Mononuclear cell (primary cell): Measurements from ENCODE around the gene PCDHGB7. TPM values are rescaled to one million over a fixed set of nuclear protein-coding genes. Genes with fewer than 3 reads are reported as not detected.
"Not testable (repeated sequence)": the region's sequence is repeated elsewhere in the genome, so short reads cannot be mapped to it uniquely, and the experiment has no call there.

ENCODE experiments used
- H3K27me3 ChIP-seq: 2 replicates; pipeline ENCODE4 v1.6.0; 2011; ENCODE audit warnings: low read length, control low read depth; ENCODE audit not compliant: insufficient read depth
- H3K4me1 ChIP-seq: 2 replicates; pipeline ENCODE4 v1.5.1; 2011; ENCODE audit warnings: mild to moderate bottlenecking, low read length, control low read depth; ENCODE audit not compliant: insufficient read depth
- H3K4me3 ChIP-seq: 2 replicates; pipeline ENCODE4 v1.5.1; 2011; ENCODE audit warnings: mild to moderate bottlenecking, low read length, moderate library complexity
- H3K9me3 ChIP-seq: 2 replicates; pipeline ENCODE4 v1.5.1; 2011; ENCODE audit warnings: low read depth, mild to moderate bottlenecking, control low read depth, low read length
- total RNA-seq: library from RNA; depleted of rRNA; stranded (reverse); fragments of >200 nt; gene quantifications from one replicate; pipeline ENCODE4 v1.2.3, GENCODE V29; 2012

The PCDHGB7 gene
- total RNA-seq, 1 donor = 0.31 TPM

DNA sequence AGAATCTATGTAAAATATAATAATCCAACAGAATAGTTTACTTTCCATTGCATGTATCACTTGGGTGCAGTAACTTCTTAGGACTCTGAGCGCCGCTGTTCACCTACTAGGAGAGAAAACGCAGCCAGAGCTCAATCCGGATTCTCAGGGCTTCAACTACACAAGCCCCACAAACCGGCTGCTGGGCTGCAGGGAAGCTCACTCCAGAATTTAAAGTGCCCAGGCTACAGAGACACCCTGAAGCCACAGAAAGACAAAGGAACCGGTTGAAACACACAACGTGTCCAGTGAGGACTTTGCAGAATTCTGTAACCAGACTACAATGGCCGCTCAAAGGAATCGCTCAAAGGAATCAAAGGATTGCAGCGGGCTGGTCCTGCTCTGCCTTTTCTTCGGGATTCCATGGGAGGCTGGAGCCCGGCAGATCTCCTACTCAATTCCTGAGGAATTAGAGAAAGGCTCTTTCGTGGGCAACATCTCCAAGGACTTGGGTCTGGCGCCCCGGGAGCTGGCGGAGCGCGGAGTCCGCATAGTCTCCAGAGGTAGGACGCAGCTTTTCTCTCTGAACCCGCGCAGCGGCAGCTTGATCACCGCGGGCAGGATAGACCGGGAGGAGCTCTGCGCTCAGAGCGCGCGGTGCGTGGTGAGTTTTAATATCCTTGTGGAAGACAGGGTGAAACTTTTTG lies 4.5 kb upstream of the PCDHGB7 start, which contains the start of gene PCDHGA10:
Gene PCDHGA10, plus strand, starts transcription at position 134 of the 686 bp plus-strand sequence. Its CDS starts 189 bp downstream, at position 323.
- peak within 1 kb of the TSS; percentile 32 for H3K4me3 ChIP-seq
- peaks cover 95% of the 10 kb centered on the region for H3K27me3 ChIP-seq
- H3K9me3 ChIP-seq = peaks cover 5% of the 10 kb centered on the region
- peaks cover 16% of the 10 kb centered on the region for H3K4me1 ChIP-seq

DNA sequence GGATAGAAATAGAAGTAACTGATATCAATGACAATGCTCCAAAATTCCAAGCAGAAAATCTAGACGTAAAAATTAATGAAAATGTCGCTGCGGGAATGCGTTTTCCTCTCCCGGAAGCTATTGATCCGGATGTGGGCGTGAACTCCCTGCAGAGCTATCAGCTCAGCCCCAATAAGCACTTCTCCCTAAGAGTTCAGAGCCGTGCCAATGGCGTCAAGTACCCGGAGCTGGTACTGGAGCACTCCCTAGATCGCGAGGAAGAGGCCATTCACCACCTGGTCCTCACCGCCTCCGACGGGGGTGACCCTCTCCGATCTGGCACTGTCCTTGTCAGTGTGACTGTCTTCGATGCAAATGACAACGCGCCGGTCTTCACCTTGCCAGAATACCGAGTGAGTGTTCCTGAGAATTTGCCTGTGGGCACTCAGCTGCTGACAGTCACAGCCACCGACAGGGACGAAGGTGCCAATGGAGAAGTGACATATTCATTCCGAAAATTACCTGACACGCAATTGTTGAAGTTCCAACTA lies 3.9 kb upstream of the PCDHGB7 start:
- Histone ChIP-seq H3K4me3 (peak overlapping the region; percentile 32), H3K4me1 (peaks cover 17% of the 10 kb centered on the region), H3K9me3 (peaks cover 5% of the 10 kb centered on the region), H3K27me3 (peaks cover 95% of the 10 kb centered on the region)

DNA sequence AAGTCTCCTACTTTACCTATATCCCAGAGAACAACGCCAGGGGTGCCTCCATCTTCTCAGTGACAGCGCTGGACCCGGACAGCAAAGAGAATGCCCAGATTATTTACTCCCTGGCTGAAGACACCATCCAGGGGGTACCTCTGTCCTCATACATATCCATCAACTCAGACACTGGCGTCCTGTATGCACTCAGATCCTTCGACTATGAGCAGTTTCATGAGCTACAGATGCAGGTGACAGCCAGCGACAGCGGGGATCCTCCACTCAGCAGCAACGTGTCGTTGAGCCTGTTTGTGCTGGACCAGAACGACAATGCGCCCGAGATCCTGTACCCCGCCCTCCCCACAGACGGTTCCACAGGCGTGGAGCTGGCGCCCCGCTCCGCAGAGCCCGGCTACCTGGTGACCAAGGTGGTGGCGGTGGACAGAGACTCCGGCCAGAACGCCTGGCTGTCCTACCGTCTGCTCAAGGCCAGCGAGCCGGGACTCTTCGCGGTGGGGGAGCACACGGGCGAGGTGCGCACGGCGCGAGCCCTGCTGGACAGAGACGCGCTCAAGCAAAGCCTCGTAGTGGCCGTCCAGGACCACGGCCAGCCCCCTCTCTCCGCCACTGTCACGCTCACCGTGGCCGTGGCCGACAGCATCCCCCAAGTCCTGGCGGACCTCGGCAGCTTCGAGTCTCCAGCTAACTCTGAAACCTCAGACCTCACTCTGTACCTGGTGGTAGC lies 2.8 kb upstream of the PCDHGB7 start:
- Histone ChIP-seq H3K4me1 (peaks cover 17% of the 10 kb centered on the region), H3K27me3 (peaks cover 95% of the 10 kb centered on the region)
- H3K9me3 ChIP-seq, H3K4me3 ChIP-seq: not testable (repeated sequence)

DNA sequence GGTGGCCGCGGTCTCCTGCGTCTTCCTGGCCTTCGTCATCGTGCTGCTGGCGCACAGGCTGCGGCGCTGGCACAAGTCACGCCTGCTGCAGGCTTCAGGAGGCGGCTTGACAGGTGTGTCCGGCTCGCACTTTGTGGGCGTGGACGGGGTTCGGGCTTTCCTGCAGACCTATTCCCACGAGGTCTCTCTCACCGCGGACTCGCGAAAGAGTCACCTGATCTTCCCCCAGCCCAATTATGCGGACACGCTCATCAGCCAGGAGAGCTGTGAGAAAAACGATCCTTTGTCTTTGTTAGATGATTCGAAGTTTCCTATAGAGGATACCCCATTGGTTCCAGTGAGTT lies 2.2 kb upstream of the PCDHGB7 start:
- not testable (repeated sequence) for H3K9me3 ChIP-seq, H3K4me3 ChIP-seq
- Histone ChIP-seq H3K4me1 (peaks cover 17% of the 10 kb centered on the region), H3K27me3 (peaks cover 95% of the 10 kb centered on the region)

DNA sequence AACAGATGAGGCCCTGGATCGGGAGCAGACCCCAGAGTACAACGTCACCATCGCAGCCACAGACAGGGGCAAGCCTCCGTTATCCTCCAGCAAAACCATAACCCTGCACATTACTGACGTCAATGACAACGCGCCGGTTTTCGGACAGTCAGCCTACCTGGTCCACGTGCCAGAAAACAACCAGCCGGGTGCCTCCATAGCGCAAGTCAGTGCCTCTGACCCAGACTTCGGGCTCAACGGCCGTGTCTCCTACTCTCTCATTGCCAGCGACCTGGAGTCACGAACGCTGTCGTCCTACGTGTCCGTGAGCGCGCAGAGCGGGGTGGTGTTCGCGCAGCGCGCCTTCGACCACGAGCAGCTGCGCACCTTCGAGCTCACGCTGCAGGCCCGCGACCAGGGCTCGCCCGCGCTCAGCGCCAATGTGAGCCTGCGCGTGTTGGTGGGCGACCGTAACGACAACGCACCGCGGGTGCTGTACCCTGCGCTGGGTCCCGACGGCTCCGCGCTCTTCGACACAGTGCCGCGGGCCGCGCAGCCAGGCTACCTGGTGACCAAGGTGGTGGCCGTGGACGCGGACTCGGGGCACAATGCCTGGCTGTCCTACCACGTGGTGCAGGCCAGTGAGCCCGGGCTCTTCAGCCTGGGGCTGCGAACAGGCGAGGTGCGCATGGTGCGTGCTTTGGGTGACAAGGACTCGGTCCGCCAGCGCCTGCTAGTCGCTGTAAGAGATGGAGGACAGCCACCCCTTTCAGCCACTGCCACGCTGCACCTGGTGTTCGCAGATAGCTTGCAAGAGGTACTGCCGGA lies 1.8 kb downstream of the PCDHGB7 start:
- peaks cover 12% of the 10 kb centered on the region for H3K4me1 ChIP-seq
- H3K9me3 ChIP-seq = no peaks in the 10 kb centered on the region
- no peak overlapping the region for H3K4me3 ChIP-seq
- H3K27me3 ChIP-seq = peaks cover 95% of the 10 kb centered on the region

DNA sequence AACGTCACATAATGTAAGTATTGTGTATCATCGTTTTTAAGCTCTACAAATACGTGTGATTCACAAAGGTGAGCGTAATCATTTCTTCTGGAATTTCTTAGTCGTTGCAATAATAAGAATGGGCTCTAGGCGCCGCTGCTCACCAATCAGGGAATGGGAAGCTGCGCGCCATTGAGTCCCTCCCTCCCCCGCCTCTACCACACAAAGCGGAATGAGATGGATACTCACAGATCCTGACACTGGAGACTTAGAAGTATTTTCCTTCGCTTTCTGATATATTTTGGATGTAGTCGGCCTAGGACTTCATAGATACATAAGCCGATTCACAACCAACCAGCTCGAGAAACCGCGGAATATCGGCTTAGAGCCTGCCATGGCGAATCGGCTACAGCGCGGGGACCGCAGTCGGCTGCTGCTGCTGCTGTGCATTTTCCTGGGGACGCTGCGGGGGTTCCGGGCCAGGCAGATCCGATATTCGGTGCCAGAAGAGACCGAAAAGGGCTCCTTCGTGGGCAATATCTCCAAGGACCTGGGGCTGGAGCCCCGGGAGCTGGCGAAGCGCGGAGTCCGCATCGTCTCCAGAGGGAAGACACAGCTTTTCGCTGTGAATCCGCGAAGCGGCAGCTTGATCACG lies 3.5 kb downstream of the PCDHGB7 start, which contains the start of gene PCDHGA11:
Gene PCDHGA11, plus strand, starts transcription at position 197 of the 634 bp plus-strand sequence. Its CDS starts 177 bp downstream, at position 374.
- peak within 1 kb of the TSS; percentile 25 for H3K4me3 ChIP-seq
- H3K9me3 ChIP-seq = no peaks in the 10 kb centered on the region
- peaks cover 97% of the 10 kb centered on the region for H3K27me3 ChIP-seq
- H3K4me1 ChIP-seq = peaks cover 12% of the 10 kb centered on the region

DNA sequence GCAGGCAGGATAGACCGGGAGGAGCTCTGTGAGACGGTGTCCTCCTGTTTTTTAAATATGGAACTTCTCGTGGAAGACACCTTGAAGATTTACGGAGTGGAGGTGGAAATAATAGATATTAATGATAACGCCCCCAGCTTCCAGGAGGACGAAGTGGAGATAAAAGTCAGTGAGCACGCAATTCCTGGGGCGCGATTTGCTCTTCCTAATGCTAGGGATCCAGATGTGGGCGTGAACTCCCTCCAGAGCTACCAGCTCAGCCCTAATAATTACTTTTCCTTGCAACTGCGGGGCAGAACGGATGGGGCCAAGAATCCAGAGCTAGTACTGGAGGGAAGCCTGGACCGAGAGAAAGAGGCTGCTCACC lies 4.0 kb downstream of the PCDHGB7 start:
- H3K27me3 ChIP-seq = peaks cover 97% of the 10 kb centered on the region
- peak overlapping the region; percentile 25 for H3K4me3 ChIP-seq
- no peaks in the 10 kb centered on the region for H3K9me3 ChIP-seq
- peaks cover 12% of the 10 kb centered on the region for H3K4me1 ChIP-seq

DNA sequence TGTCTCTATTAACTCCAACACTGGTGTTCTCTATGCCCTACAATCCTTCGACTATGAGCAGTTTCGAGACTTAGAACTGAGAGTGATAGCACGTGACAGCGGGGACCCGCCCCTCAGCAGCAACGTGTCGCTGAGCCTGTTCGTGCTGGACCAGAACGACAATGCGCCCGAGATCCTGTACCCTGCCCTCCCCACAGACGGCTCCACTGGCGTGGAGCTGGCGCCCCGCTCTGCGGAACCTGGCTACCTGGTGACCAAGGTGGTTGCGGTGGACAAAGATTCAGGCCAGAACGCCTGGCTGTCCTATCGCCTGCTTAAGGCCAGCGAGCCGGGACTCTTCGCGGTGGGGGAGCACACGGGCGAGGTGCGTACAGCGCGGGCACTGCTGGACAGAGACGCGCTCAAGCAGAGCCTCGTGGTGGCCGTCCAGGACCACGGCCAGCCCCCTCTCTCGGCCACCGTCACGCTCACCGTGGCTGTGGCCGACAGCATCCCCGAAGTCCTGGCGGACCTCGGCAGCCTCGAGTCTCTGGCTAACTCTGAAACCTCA lies 5.3 kb downstream of the PCDHGB7 start:
- Histone ChIP-seq H3K9me3 (no peaks in the 10 kb centered on the region), H3K27me3 (peaks cover 97% of the 10 kb centered on the region), H3K4me3 (no peak overlapping the region), H3K4me1 (peaks cover 8% of the 10 kb centered on the region)

DNA sequence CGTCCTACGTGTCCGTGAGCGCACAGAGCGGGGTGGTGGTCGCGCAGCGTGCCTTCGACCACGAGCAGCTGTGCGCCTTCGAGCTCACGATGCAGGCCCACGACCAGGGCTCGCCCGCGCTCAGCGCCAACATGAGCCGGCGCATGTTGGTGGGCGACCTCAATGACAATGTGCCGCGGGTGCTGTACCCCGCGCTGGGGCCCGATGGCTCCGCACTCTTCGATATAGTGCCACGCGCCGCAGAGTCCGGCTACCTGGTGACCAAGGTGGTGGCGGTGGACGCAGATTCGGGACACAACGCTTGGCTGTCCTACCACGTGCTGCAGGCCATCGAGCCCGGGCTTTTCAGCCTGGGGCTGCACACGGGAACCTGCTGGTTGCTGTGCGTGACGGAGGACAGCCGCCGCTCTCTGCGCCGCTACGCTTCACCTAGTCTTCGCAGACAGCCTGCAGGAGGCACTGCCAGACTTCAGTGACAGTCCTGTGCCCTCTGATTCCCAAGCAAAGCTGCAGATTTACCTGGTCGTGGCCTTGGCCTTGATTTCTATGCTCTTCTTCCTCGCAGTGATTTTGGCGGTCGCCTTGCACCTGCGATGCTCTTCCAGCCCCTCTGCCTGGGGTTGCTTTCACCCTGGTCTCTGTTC lies 10.4 kb downstream of the PCDHGB7 start:
- no peaks in the 10 kb centered on the region for H3K9me3 ChIP-seq
- no peak overlapping the region for H3K4me3 ChIP-seq
- peaks cover 12% of the 10 kb centered on the region for H3K4me1 ChIP-seq
- peaks cover 92% of the 10 kb centered on the region for H3K27me3 ChIP-seq

DNA sequence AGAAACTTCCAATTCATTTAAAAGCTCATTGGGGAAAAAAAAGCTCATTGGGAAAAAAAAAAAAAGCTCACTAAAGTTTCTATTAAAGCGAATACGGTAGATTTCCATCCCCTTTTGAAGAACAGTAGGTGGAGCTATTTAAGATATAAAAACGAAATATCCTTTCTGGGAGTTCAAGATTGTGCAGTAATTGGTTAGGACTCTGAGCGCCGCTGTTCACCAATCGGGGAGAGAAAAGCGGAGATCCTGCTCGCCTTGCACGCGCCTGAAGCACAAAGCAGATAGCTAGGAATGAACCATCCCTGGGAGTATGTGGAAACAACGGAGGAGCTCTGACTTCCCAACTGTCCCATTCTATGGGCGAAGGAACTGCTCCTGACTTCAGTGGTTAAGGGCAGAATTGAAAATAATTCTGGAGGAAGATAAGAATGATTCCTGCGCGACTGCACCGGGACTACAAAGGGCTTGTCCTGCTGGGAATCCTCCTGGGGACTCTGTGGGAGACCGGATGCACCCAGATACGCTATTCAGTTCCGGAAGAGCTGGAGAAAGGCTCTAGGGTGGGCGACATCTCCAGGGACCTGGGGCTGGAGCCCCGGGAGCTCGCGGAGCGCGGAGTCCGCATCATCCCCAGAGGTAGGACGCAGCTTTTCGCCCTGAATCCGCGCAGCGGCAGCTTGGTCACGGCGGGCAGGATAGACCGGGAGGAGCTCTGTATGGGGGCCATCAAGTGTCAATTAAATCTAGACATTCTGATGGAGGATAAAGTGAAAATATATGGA lies 13.0 kb downstream of the PCDHGB7 start, which contains the start of gene PCDHGA12:
Gene PCDHGA12, plus strand, starts transcription at position 176 of the 782 bp plus-strand sequence. Its CDS starts 253 bp downstream, at position 429.
- H3K27me3 ChIP-seq = peaks cover 89% of the 10 kb centered on the region
- H3K4me1 ChIP-seq = peaks cover 12% of the 10 kb centered on the region
- H3K9me3 ChIP-seq = no peaks in the 10 kb centered on the region
- no peak within 1 kb of the TSS for H3K4me3 ChIP-seq

DNA sequence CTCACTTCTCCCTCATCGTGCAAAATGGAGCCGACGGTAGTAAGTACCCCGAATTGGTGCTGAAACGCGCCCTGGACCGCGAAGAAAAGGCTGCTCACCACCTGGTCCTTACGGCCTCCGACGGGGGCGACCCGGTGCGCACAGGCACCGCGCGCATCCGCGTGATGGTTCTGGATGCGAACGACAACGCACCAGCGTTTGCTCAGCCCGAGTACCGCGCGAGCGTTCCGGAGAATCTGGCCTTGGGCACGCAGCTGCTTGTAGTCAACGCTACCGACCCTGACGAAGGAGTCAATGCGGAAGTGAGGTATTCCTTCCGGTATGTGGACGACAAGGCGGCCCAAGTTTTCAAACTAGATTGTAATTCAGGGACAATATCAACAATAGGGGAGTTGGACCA lies 13.8 kb downstream of the PCDHGB7 start:
- Histone ChIP-seq H3K27me3 (peaks cover 88% of the 10 kb centered on the region), H3K4me1 (peaks cover 12% of the 10 kb centered on the region), H3K9me3 (no peaks in the 10 kb centered on the region), H3K4me3 (no peak overlapping the region)

DNA sequence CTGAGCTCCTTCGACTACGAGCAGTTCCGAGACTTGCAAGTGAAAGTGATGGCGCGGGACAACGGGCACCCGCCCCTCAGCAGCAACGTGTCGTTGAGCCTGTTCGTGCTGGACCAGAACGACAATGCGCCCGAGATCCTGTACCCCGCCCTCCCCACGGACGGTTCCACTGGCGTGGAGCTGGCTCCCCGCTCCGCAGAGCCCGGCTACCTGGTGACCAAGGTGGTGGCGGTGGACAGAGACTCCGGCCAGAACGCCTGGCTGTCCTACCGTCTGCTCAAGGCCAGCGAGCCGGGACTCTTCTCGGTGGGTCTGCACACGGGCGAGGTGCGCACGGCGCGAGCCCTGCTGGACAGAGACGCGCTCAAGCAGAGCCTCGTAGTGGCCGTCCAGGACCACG lies 14.8 kb downstream of the PCDHGB7 start:
- Histone ChIP-seq H3K4me1 (peaks cover 12% of the 10 kb centered on the region), H3K27me3 (peaks cover 88% of the 10 kb centered on the region)
- H3K4me3 ChIP-seq, H3K9me3 ChIP-seq: not testable (repeated sequence)

DNA sequence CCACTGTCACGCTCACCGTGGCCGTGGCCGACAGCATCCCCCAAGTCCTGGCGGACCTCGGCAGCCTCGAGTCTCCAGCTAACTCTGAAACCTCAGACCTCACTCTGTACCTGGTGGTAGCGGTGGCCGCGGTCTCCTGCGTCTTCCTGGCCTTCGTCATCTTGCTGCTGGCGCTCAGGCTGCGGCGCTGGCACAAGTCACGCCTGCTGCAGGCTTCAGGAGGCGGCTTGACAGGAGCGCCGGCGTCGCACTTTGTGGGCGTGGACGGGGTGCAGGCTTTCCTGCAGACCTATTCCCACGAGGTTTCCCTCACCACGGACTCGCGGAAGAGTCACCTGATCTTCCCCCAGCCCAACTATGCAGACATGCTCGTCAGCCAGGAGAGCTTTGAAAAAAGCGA lies 15.2 kb downstream of the PCDHGB7 start:
- not testable (repeated sequence) for H3K4me3 ChIP-seq
- Histone ChIP-seq H3K27me3 (peaks cover 85% of the 10 kb centered on the region), H3K4me1 (peaks cover 12% of the 10 kb centered on the region)

More for the DNA sequence above, 15.2 kb downstream of the PCDHGB7 start:
- H3K9me3 ChIP-seq = not testable (repeated sequence)
